GM19043 (cell line): ENCODE measurements around the gene NEK1.
"Not testable (repeated sequence)": the region's sequence is repeated elsewhere in the genome, so short reads cannot be mapped to it uniquely, and the experiment has no call there.

Experiments
- ATAC-seq: cut with Tn5 transposase; IDR thresholded peaks from one replicate; pipeline ENCODE4 v1.9.1; 2021; ENCODE audit warnings: low read depth; ENCODE audit not compliant: unreplicated experiment

The NEK1 gene

GRCh38 chr4:169604131-169604900 is 8.1 kb downstream of the NEK1 start:
- ATAC-seq = peak; percentile 64

- no peak for ATAC-seq
Observed at GRCh38 chr4:169603312-169603711, 9.1 kb downstream of the NEK1 start.

GRCh38 chr4:169601016-169601771 is 11.2 kb downstream of the NEK1 start:
- ATAC-seq = no peak

- no peak for ATAC-seq
Observed at GRCh38 chr4:169594560-169595195, 17.7 kb downstream of the NEK1 start.

- ATAC-seq = no peak
Observed at GRCh38 chr4:169593050-169593560, 19.3 kb downstream of the NEK1 start.

- ATAC-seq = no peak
Observed at GRCh38 chr4:169583563-169583962, 28.8 kb downstream of the NEK1 start.

- no peak for ATAC-seq
Observed at GRCh38 chr4:169582706-169583105, 29.7 kb downstream of the NEK1 start.

- ATAC-seq = peak; percentile 92
Observed at GRCh38 chr4:169582203-169582602, 30.2 kb downstream of the NEK1 start.

- peak; percentile 72 for ATAC-seq
Observed at GRCh38 chr4:169573889-169574288, 38.5 kb downstream of the NEK1 start.

- ATAC-seq = no peak
Observed at GRCh38 chr4:169571435-169571834, 40.9 kb downstream of the NEK1 start.

- ATAC-seq = not testable (repeated sequence)
Observed at GRCh38 chr4:169571012-169571411, 41.4 kb downstream of the NEK1 start.

GRCh38 chr4:169570266-169570665 is 42.1 kb downstream of the NEK1 start:
- ATAC-seq = not testable (repeated sequence)

GRCh38 chr4:169569188-169569587 is 43.2 kb downstream of the NEK1 start:
- not testable (repeated sequence) for ATAC-seq

GRCh38 chr4:169567916-169568315 is 44.5 kb downstream of the NEK1 start:
- ATAC-seq = no peak

- peak; percentile 85 for ATAC-seq
Observed at GRCh38 chr4:169566021-169566818, 46.2 kb downstream of the NEK1 start.

GRCh38 chr4:169565606-169566005 is 46.8 kb downstream of the NEK1 start:
- ATAC-seq = no peak

- no peak for ATAC-seq
Observed at GRCh38 chr4:169557061-169557636, 55.2 kb downstream of the NEK1 start.

- ATAC-seq = not testable (repeated sequence)
Observed at GRCh38 chr4:169546548-169546947, 65.8 kb downstream of the NEK1 start.

GRCh38 chr4:169540774-169541173 is 71.6 kb downstream of the NEK1 start:
- ATAC-seq = no peak

- ATAC-seq = no peak
Observed at GRCh38 chr4:169530048-169530447, 82.3 kb downstream of the NEK1 start.
